H1 (cell line): Measurements from ENCODE around the gene BCAS3. TPM values are rescaled to one million over a fixed set of nuclear protein-coding genes. Genes with fewer than 3 reads are reported as not detected.

Source experiments
- CTCF ChIA-PET: fragments of 300-600 bp; sonication (Branson Sonifier 250); formaldehyde crosslinking; loops from one replicate; lab custom pipeline; 2021; ENCODE audit not compliant: partially characterized antibody; lab: Charles Lee
- POLR2A ChIA-PET: fragments of 300-600 bp; sonication (Branson Sonifier 250); formaldehyde crosslinking; loops from one replicate; lab custom pipeline; 2021; ENCODE audit warnings: inconsistent platforms; ENCODE audit not compliant: partially characterized antibody; lab: Charles Lee
- DNase-seq, 2 experiments: peaks; one replicate each; pipeline versions ENCODE4 v3.0.0 to v3.0.0-alpha.2; 2010 to 2022; ENCODE audit warnings: low spot score in 2 of 2, low read depth in 1 of 2, mixed read lengths in 1 of 2
- FAIRE-seq: peaks from 2 replicates; lab custom pipeline; 2011; peaks lifted over from hg19 to GRCh38; lab: Jason Lieb, UNC
- H2AFZ ChIP-seq: 2 replicates; pipeline ENCODE4 v1.8.1; 2012; ENCODE audit warnings: low read length, inconsistent platforms
- H2AK5ac ChIP-seq: 2 replicates; pipeline ENCODE4 v1.6.1; 2013; ENCODE audit warnings: low read depth, low read length
- H2BK120ac ChIP-seq: replicated peaks from 2 replicates; pipeline ENCODE3; 2013; ENCODE audit warnings: low read depth, low read length, inconsistent platforms
- H2BK12ac ChIP-seq: 2 replicates; pipeline ENCODE4 v1.6.1; 2013; ENCODE audit warnings: low read depth, low read length
- H2BK15ac ChIP-seq: 2 replicates; pipeline ENCODE4 v1.6.1; 2013; ENCODE audit warnings: low read length
- H2BK20ac ChIP-seq: 2 replicates; pipeline ENCODE4 v1.6.1; 2013; ENCODE audit warnings: low read length
- H2BK5ac ChIP-seq: 2 replicates; pipeline ENCODE4 v1.6.1; 2013; ENCODE audit warnings: low read depth, low read length
- H3K14ac ChIP-seq: 2 replicates; pipeline ENCODE4 v1.6.1; 2013; ENCODE audit warnings: inconsistent platforms; ENCODE audit not compliant: insufficient read length
- H3K18ac ChIP-seq: 2 replicates; pipeline ENCODE4 v1.6.1; 2013; ENCODE audit warnings: low read length; ENCODE audit errors: extremely low read depth
- H3K23ac ChIP-seq: 2 replicates; pipeline ENCODE4 v1.6.1; 2013; ENCODE audit warnings: inconsistent platforms; ENCODE audit not compliant: insufficient read length
- H3K23me2 ChIP-seq: 2 replicates; pipeline ENCODE4 v1.6.1; 2013; ENCODE audit warnings: low read depth, low read length
- H3K27ac ChIP-seq: 2 replicates; pipeline ENCODE4 v1.6.1; 2011; ENCODE audit warnings: low read depth, low read length, inconsistent platforms
- H3K27me3 ChIP-seq, 4 experiments: replicated peaks in 1 of 4; 1 replicate in 1 of 4; 2 replicates in 3 of 4; pipeline versions ENCODE4 v1.6.1 to v1.8.1; 2011 to 2013; ENCODE audit warnings: low read length in 3 of 4, mild to moderate bottlenecking in 3 of 4, inconsistent platforms in 2 of 4, mixed read lengths in 2 of 4, moderate library complexity in 1 of 4; ENCODE audit not compliant: control insufficient read depth in 3 of 4, insufficient read depth in 3 of 4; ENCODE audit errors: extremely low read depth in 1 of 4
- H3K36me3 ChIP-seq, 4 experiments: 2 replicates each; pipeline versions ENCODE4 v1.6.1 to v1.8.1; 2011 to 2013; ENCODE audit warnings: mild to moderate bottlenecking in 4 of 4, low read length in 3 of 4, moderate library complexity in 2 of 4, control low read depth in 1 of 4, inconsistent platforms in 1 of 4; ENCODE audit not compliant: insufficient read depth in 4 of 4, control insufficient read depth in 2 of 4
- H3K4ac ChIP-seq: replicated peaks from 2 replicates; pipeline ENCODE3; 2013; ENCODE audit warnings: low read length, low read depth, mixed read lengths, inconsistent platforms; ENCODE audit not compliant: insufficient read length
- H3K4me1 ChIP-seq, 4 experiments: replicated peaks in 1 of 4; 1 replicate in 1 of 4; 2 replicates in 3 of 4; pipeline versions ENCODE4 v1.6.1 to v1.8.1; 2011 to 2013; ENCODE audit warnings: low read length in 3 of 4, inconsistent platforms in 2 of 4, mixed read lengths in 1 of 4; ENCODE audit not compliant: insufficient read depth in 4 of 4, control insufficient read depth in 3 of 4
- H3K4me2 ChIP-seq, 2 experiments: 2 replicates each; pipeline versions ENCODE4 v1.6.1 to v1.8.1; 2011 to 2013; ENCODE audit warnings: low read depth in 2 of 2, low read length in 2 of 2, control low read depth in 1 of 2, inconsistent platforms in 1 of 2, mild to moderate bottlenecking in 1 of 2; ENCODE audit not compliant: insufficient read depth in 1 of 2
- H3K4me3 ChIP-seq, 4 experiments: fragments of 200-600, 300-600 bp in 1 of 4; sonication (generic), shearing (Covaris generic), sonication (Bioruptor Twin) in 1 of 4; 2 replicates each; pipeline versions ENCODE4 v1.5.1 to v1.8.1; 2011 to 2016; ENCODE audit warnings: low read length in 4 of 4, low read depth in 3 of 4, control low read depth in 2 of 4, inconsistent platforms in 2 of 4, mild to moderate bottlenecking in 2 of 4, mixed read lengths in 1 of 4, moderate library complexity in 1 of 4; ENCODE audit not compliant: insufficient read depth in 2 of 4; ENCODE audit errors: extremely low read depth in 1 of 4
- H3K56ac ChIP-seq: replicated peaks from 2 replicates; pipeline ENCODE3; 2013; ENCODE audit warnings: low read depth, mild to moderate bottlenecking, mixed read lengths, low read length, inconsistent platforms; ENCODE audit not compliant: insufficient read length
- H3K79me1 ChIP-seq: 2 replicates; pipeline ENCODE4 v1.6.1; 2013; ENCODE audit warnings: low read depth, low read length, control low read depth
- H3K79me2 ChIP-seq, 2 experiments: 2 replicates each; pipeline versions ENCODE4 v1.6.1 to v1.8.1; 2012 to 2013; ENCODE audit warnings: low read length in 2 of 2, mild to moderate bottlenecking in 2 of 2, inconsistent platforms in 1 of 2; ENCODE audit not compliant: insufficient read depth in 2 of 2, control insufficient read depth in 1 of 2
- H3K9ac ChIP-seq, 4 experiments: replicated peaks in 1 of 4; 1 replicate in 1 of 4; 2 replicates in 3 of 4; pipeline versions ENCODE4 v1.6.1 to v1.8.1; 2011 to 2013; ENCODE audit warnings: low read depth in 3 of 4, low read length in 3 of 4, control low read depth in 2 of 4, mild to moderate bottlenecking in 2 of 4, moderate library complexity in 2 of 4, inconsistent platforms in 1 of 4; ENCODE audit errors: extremely low read depth in 1 of 4
- H3K9me3 ChIP-seq, 2 experiments: 2 replicates each; pipeline versions ENCODE4 v1.6.1 to v1.8.1; 2012 to 2013; ENCODE audit warnings: mild to moderate bottlenecking in 2 of 2, moderate library complexity in 2 of 2, control low read depth in 1 of 2, inconsistent platforms in 1 of 2, low read depth in 1 of 2, low read length in 1 of 2, mixed read lengths in 1 of 2; ENCODE audit not compliant: insufficient read depth in 2 of 2
- H4K20me1 ChIP-seq, 2 experiments: replicated peaks in 1 of 2; 2 replicates each; pipeline versions ENCODE3 to v1.8.1; 2011 to 2013; ENCODE audit warnings: inconsistent platforms in 2 of 2, low read length in 2 of 2, mild to moderate bottlenecking in 1 of 2; ENCODE audit not compliant: insufficient read depth in 2 of 2, control insufficient read depth in 1 of 2
- H4K5ac ChIP-seq: 2 replicates; pipeline ENCODE4 v1.6.1; 2013; ENCODE audit warnings: low read length, low read depth, mixed read lengths, inconsistent platforms; ENCODE audit not compliant: insufficient read length
- H4K8ac ChIP-seq: 2 replicates; pipeline ENCODE4 v1.8.0; 2013; ENCODE audit warnings: mild to moderate bottlenecking, moderate library complexity, low read length, inconsistent platforms; ENCODE audit not compliant: insufficient read depth; ENCODE audit errors: extremely low read depth
- H4K91ac ChIP-seq: replicated peaks from 2 replicates; pipeline ENCODE3; 2013; ENCODE audit warnings: low read length, mixed read lengths, inconsistent platforms; ENCODE audit not compliant: insufficient read length
- CEBPB ChIP-seq: IDR thresholded peaks from 2 replicates; pipeline ENCODE4 v1.6.1; 2012; ENCODE audit warnings: low read depth, low read length
- EGR1 ChIP-seq: IDR thresholded peaks from 2 replicates; pipeline ENCODE4 v1.6.1; 2011; ENCODE audit warnings: low read depth, low read length, borderline replicate concordance
- HDAC2 ChIP-seq, 2 experiments: fragments of 300-600 bp in 1 of 2; sonication (generic) in 1 of 2; IDR thresholded peaks; 2 replicates each; pipeline ENCODE4 v1.6.1; 2011 to 2012; ENCODE audit warnings: low read depth in 2 of 2, low read length in 2 of 2, mild to moderate bottlenecking in 2 of 2, moderate library complexity in 2 of 2, borderline replicate concordance in 1 of 2, inconsistent platforms in 1 of 2
- KDM4A ChIP-seq: IDR thresholded peaks from one replicate; pipeline ENCODE4 v1.7.1; 2012; ENCODE audit warnings: low read depth, mild to moderate bottlenecking, moderate library complexity, low read length, inconsistent platforms; ENCODE audit not compliant: severe bottlenecking
- RNF2 ChIP-seq: fragments of 200-900, 300-1000 bp; sonication (generic); IDR thresholded peaks from 2 replicates; pipeline ENCODE4 v1.7.1; 2016; ENCODE audit warnings: borderline replicate concordance, low read depth, mild to moderate bottlenecking, antibody characterized with exemption, low read length; ENCODE audit not compliant: poor library complexity, severe bottlenecking; ENCODE audit errors: missing control alignments
- ZNF274 ChIP-seq: IDR thresholded peaks from 2 replicates; pipeline ENCODE4 v1.7.0; 2012; ENCODE audit warnings: low read length, borderline replicate concordance; ENCODE audit errors: extremely low read depth
- WGBS, 2 experiments: shearing (Covaris generic) in 1 of 2; methylation state at CpG; one replicate each; pipeline versions ENCODE4 v1.1.6 to v1.1.7; 2013 to 2015; ENCODE audit warnings: low lambda C conversion rate in 2 of 2, mixed read lengths in 2 of 2, inconsistent platforms in 1 of 2, low coverage in 1 of 2, missing lambda C conversion rate in 1 of 2; ENCODE audit not compliant: insufficient replicate concordance in 2 of 2, insufficient coverage in 1 of 2, insufficient read length in 1 of 2; ENCODE audit errors: extremely low coverage in 1 of 2, missing lambda C conversion rate in 1 of 2; 5-methylcytosine and 5-hydroxymethylcytosine counted together
- polyA plus RNA-seq, 7 experiments: library from polyadenylated mRNA; depleted of rRNA in 3 of 7; stranded (reverse) in 5 of 7; unstranded in 2 of 7; fragments of >200 nt in 5 of 7; fragments of 200-250 nt in 2 of 7; gene quantifications; 1 replicate in 5 of 7; 2 replicates in 1 of 7; 4 replicates in 1 of 7; pipeline versions ENCODE4 v1.2.1 to v1.2.3, GENCODE V29; 2011 to 2013; ENCODE audit warnings: missing spikeins in 2 of 7, mixed read lengths in 2 of 7
- total RNA-seq: library from RNA; stranded (reverse); fragmentation: NEBNext Ultra II Directional; extraction: Animal tissue kit (Norgen Biotek cat#: 25700); gene quantifications from 2 replicates; pipeline ENCODE4 v1.2.1, GENCODE V29; 2021
- TF ChIP-seq, protein P1 (sequence below): IDR thresholded peaks from 2 replicates; pipeline ENCODE4 v1.6.1; 2012; ENCODE audit warnings: inconsistent platforms

The BCAS3 gene
- total and polyA plus RNA-seq, 2 of the 8 experiments (the other 6 are each of a cell fraction or from before 2014, with no cell fraction given): 9.9 to 13.3 TPM

GRCh38 chr17:61164517-61164916, 486.9 kb downstream of the BCAS3 start:
- Histone ChIP-seq H3K79me1 (no peaks in the 10 kb centered on the region), H3K56ac (no peak overlapping the region), H2BK120ac (no peak overlapping the region), H3K23ac (no peak overlapping the region), H3K9ac (no peak overlapping the region), H3K18ac (no peak overlapping the region), H2AFZ (no peak overlapping the region), H3K4ac (no peak overlapping the region), H2BK5ac (no peak overlapping the region), H3K36me3 (no peaks in the 10 kb centered on the region), H3K23me2 (no peaks in the 10 kb centered on the region; the same call in 1 of the 2 replicates), H3K9me3 (no peaks in the 10 kb centered on the region), H2BK20ac (no peak overlapping the region), H2AK5ac (no peak overlapping the region), H3K4me3 (no peak overlapping the region), H3K79me2 (no peaks in the 10 kb centered on the region), H3K4me2 (no peak overlapping the region), H2BK12ac (no peak overlapping the region), H4K20me1 (no peaks in the 10 kb centered on the region), H3K4me1 (peaks cover 3 to 7% (median 4%) of the 10 kb centered on the region in 4 experiments; a peak in 6 of 7 replicates), H4K91ac (no peak overlapping the region), H4K8ac (no peak overlapping the region), H3K27me3 (no peaks in the 10 kb centered on the region), H3K27ac (no peak overlapping the region), H4K5ac (no peak overlapping the region), H3K14ac (no peak overlapping the region), H2BK15ac (no peak overlapping the region)
- ChIA-PET POLR2A (no interaction called here), CTCF (no interaction called here)
- DNase-seq: no peak
- WGBS, 2 experiments: 94% methylated on average over 3 of the region's 3 CpGs; no CpG with 5 or more reads in 1 of the 2 experiments
- no peak for FAIRE-seq
- TF ChIP-seq ZNF274 (no peak), CEBPB (no peak), RNF2 (no peak), HDAC2 (IDR thresholded peaks at IDR 0.05; ENCODE audit: borderline replicate concordance in 1 of 2, low read depth in 2 of 2, low read length in 2 of 2) (no peak), KDM4A (no peak), EGR1 (no peak)
- TF ChIP-seq, protein P1, sequence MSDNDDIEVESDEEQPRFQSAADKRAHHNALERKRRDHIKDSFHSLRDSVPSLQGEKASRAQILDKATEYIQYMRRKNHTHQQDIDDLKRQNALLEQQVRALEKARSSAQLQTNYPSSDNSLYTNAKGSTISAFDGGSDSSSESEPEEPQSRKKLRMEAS: no peak
